Endothelial cell of umbilical vein (primary cell): ENCODE measurements around the gene C12orf42.

Experiments used
- CTCF ChIP-seq, 2 donors: IDR thresholded peaks; 1 replicate in 1 of 2; 2 replicates in 1 of 2; pipeline ENCODE4 v1.5.1; 2011; ENCODE audit warnings: low read length in 2 of 2, mild to moderate bottlenecking in 2 of 2, moderate library complexity in 2 of 2, control low read depth in 1 of 2, inconsistent platforms in 1 of 2, low read depth in 1 of 2; ENCODE audit not compliant: insufficient read depth in 1 of 2; ENCODE audit errors: extremely low read depth in 1 of 2
- EZH2 ChIP-seq: IDR thresholded peaks from 2 replicates; pipeline ENCODE4 v1.6.1; 2012; ENCODE audit warnings: borderline replicate concordance, low read depth, mild to moderate bottlenecking, moderate library complexity, low read length, inconsistent platforms; ENCODE audit not compliant: severe bottlenecking
- GATA2 ChIP-seq: IDR thresholded peaks from 2 replicates; pipeline ENCODE4 v1.7.0; 2011; ENCODE audit warnings: low read depth, mild to moderate bottlenecking, moderate library complexity, mixed read lengths, low read length; ENCODE audit not compliant: insufficient read length, insufficient read depth
- JUN ChIP-seq: IDR thresholded peaks from 2 replicates; pipeline ENCODE4 v1.6.1; 2011; ENCODE audit warnings: borderline replicate concordance, low read depth; ENCODE audit not compliant: insufficient read length, insufficient read depth
- MAX ChIP-seq: IDR thresholded peaks from 2 replicates; pipeline ENCODE4 v1.6.1; 2011; ENCODE audit not compliant: insufficient read depth, insufficient read length
- MYC ChIP-seq: IDR thresholded peaks from one replicate; pipeline ENCODE4 v1.6.1; 2011; ENCODE audit warnings: mild to moderate bottlenecking, low read depth, low read length
- POLR2A ChIP-seq: IDR thresholded peaks from 2 replicates; pipeline ENCODE4 v1.6.1; 2012; ENCODE audit warnings: low read depth, mild to moderate bottlenecking, control low read depth, low read length
- POLR2AphosphoS5 ChIP-seq: IDR thresholded peaks from 2 replicates; pipeline ENCODE4 v1.6.1; 2012; ENCODE audit warnings: low read depth, mild to moderate bottlenecking, control low read depth, low read length, moderate library complexity; ENCODE audit not compliant: insufficient read depth

GRCh38 chr12:103505371-103506236 lies 9.8 kb upstream of the C12orf42 start:
- TF ChIP-seq CTCF (IDR thresholded peaks at IDR 0.05; ENCODE audit: extremely low read depth in 1 of 2, insufficient read depth in 1 of 2, low read depth in 1 of 2, low read length in 2 of 2) (no peak), MAX (no peak), EZH2 (no peak), POLR2A (no peak), POLR2AphosphoS5 (no peak), GATA2 (no peak), JUN (no peak), MYC (no peak)
